ENCODE measurements around the gene NDE1. TPM values are rescaled to one million over a fixed set of nuclear protein-coding genes. Genes with fewer than 3 reads are reported as not detected.
A peak's percentile ranks its signal among the peaks of the same experiment; 100 is the strongest.

The NDE1 gene
- total and polyA plus RNA-seq, 2 of the 4 experiments (the other 2 are of a cell fraction) = 22.7 to 29.2 TPM

GRCh38 chr16:15770107-15770506, 120.1 kb downstream of the NDE1 start:
- Histone ChIP-seq H3K79me1 (ENCODE audit: low read depth in 1 of 2, low read length in 2 of 2) (no peaks in the 10 kb centered on the region), H3K9me3 (ENCODE audit: control insufficient read depth, insufficient read depth, low read length) (no peaks in the 10 kb centered on the region), H3K4me3 (ENCODE audit: insufficient read depth, low read depth, low read length) (no peak overlapping the region), H3K4ac (ENCODE audit: low read depth, low read length) (no peak overlapping the region), H4K91ac (ENCODE audit: insufficient read depth, low read depth, low read length) (no peak overlapping the region), H2BK15ac (ENCODE audit: low read depth, low read length) (no peak overlapping the region), H3K23ac (ENCODE audit: low read depth, low read length) (no peak overlapping the region), H2BK5ac (ENCODE audit: low read depth, low read length, poor library complexity, severe bottlenecking) (no peak overlapping the region), H3K27me3 (ENCODE audit: control insufficient read depth, insufficient read depth, low read length) (peaks cover 1% of the 10 kb centered on the region; the same call in 1 of the 2 replicates), H2BK120ac (ENCODE audit: low read depth, low read length) (no peak overlapping the region), H3K36me3 (ENCODE audit: control insufficient read depth, insufficient read depth, low read length) (no peaks in the 10 kb centered on the region), H4K8ac (ENCODE audit: low read depth in 2 of 2, low read length in 2 of 2) (no peak overlapping the region), H3K4me2 (ENCODE audit: low read depth, low read length) (no peak overlapping the region), H3K4me1 (ENCODE audit: control insufficient read depth, insufficient read depth, low read length) (peaks cover 5% of the 10 kb centered on the region), H4K20me1 (ENCODE audit: insufficient read depth, low read length) (no peaks in the 10 kb centered on the region), H3K9me1 (ENCODE audit: insufficient read depth, low read length) (peaks cover 5% of the 10 kb centered on the region; the same call in 1 of the 2 replicates), H2BK20ac (ENCODE audit: low read depth, low read length) (no peak overlapping the region), H3K18ac (ENCODE audit: low read depth, low read length) (no peak overlapping the region), H2AK9ac (replicated peaks; ENCODE audit: low read depth, low read length, poor library complexity) (no peak overlapping the region), H3K14ac (replicated peaks; ENCODE audit: low read depth, low read length) (no peak overlapping the region), H3K56ac (ENCODE audit: extremely low read depth, insufficient read depth, low read length) (no peak overlapping the region), H2AFZ (replicated peaks; ENCODE audit: low read length, poor library complexity) (peak overlapping the region; percentile 23), H3K27ac (ENCODE audit: insufficient read depth, low read length) (no peak overlapping the region), H2AK5ac (ENCODE audit: low read depth, low read length) (0 out of 2 replicates have a peak overlapping the region, but pooled peaks have one; percentile 23), H3K9ac (ENCODE audit: low read depth, low read length) (no peak overlapping the region), H4K5ac (ENCODE audit: low read depth, low read length) (no peak overlapping the region)
- dilution Hi-C loops (cut with HindIII; ENCODE audit: low sequenced_read_pairs, unreplicated experiment) (no loop called here), in situ Hi-C loops (cut with MboI; ENCODE audit: low sequenced_read_pairs) (no loop called here), intact Hi-C loops (cut with micrococcal nuclease) (loop anchor here (5.0 to 10.0 kb wide), 2 partner anchors 175 to 422 kb away; partner anchors contain the start of gene ABCC1)
- TF ChIP-seq NFE2L2 (IDR thresholded peaks at IDR 0.05; ENCODE audit: low read depth, low read length) = no peak
- TF ChIP-seq FOS (IDR thresholded peaks at IDR 0.05; ENCODE audit: low read depth, low read length) = no peak
- TF ChIP-seq RFX5 (IDR thresholded peaks at IDR 0.05; ENCODE audit: low read depth, low read length) = no peak
- TF ChIP-seq POLR2A (IDR thresholded peaks at IDR 0.05; ENCODE audit: low read depth, low read length) = no peak
- TF ChIP-seq SMC3 (IDR thresholded peaks at IDR 0.05; ENCODE audit: low read depth, low read length) = no peak
- no peak for TF ChIP-seq MAZ (IDR thresholded peaks at IDR 0.05; ENCODE audit: borderline replicate concordance, low read depth, low read length)
- TF ChIP-seq BHLHE40 (IDR thresholded peaks at IDR 0.05; ENCODE audit: low read depth, low read length) = no peak
- TF ChIP-seq CTCF (conservative IDR thresholded peaks at IDR 0.05; ENCODE audit: low read depth, low read length) = no peak
- TF ChIP-seq RCOR1 (IDR thresholded peaks at IDR 0.05; ENCODE audit: insufficient replicate concordance, low read length) = no peak
- no peak for TF ChIP-seq RAD21 (IDR thresholded peaks at IDR 0.05; ENCODE audit: low read length)
- no peak for TF ChIP-seq USF2 (IDR thresholded peaks at IDR 0.05; ENCODE audit: low read depth, low read length)
- no peak for TF ChIP-seq CEBPB (IDR thresholded peaks at IDR 0.05; ENCODE audit: low read depth, low read length)
- no peak for TF ChIP-seq CHD1 (IDR thresholded peaks at IDR 0.05; ENCODE audit: low read depth, low read length)
- no peak for TF ChIP-seq MXI1 (IDR thresholded peaks at IDR 0.05; ENCODE audit: borderline replicate concordance, low read depth, low read length)
- no TSS peak for BruUV-seq (replicated peaks)
- CTCF ChIA-PET = no interaction called here
- ATAC-seq (ENCODE audit: low read depth) (no peak), DNase-seq (no peak)
- POLR2A ChIA-PET (ENCODE audit: unreplicated experiment) = no interaction called here
- WGBS, 2 experiments (ENCODE audit: extremely low coverage in 2 of 2, insufficient read length in 1 of 2) = 33% methylated on average over 1 of the region's 7 CpGs; no CpG with 5 or more reads in 1 of the 2 experiments

All from IMR-90 (cell line).